A673 (cell line): ENCODE data around the gene TTC28.

Source experiments
- EZH2 ChIP-seq: fragments of 200-600 bp; sonication (generic); IDR thresholded peaks from 2 replicates; pipeline ENCODE4 v1.6.1; 2017; ENCODE audit warnings: borderline replicate concordance, low read depth, mild to moderate bottlenecking, mixed read lengths, antibody characterized with exemption, low read length; ENCODE audit not compliant: poor library complexity, severe bottlenecking
- TF ChIP-seq, protein P1 (sequence below): fragments of 300-800, 200-600 bp; sonication (generic); conservative IDR thresholded peaks from 2 replicates; pipeline ENCODE4 v1.5.1; 2017; ENCODE audit warnings: low read depth, mild to moderate bottlenecking, antibody characterized with exemption, low read length, moderate library complexity, mixed read lengths

DNA sequence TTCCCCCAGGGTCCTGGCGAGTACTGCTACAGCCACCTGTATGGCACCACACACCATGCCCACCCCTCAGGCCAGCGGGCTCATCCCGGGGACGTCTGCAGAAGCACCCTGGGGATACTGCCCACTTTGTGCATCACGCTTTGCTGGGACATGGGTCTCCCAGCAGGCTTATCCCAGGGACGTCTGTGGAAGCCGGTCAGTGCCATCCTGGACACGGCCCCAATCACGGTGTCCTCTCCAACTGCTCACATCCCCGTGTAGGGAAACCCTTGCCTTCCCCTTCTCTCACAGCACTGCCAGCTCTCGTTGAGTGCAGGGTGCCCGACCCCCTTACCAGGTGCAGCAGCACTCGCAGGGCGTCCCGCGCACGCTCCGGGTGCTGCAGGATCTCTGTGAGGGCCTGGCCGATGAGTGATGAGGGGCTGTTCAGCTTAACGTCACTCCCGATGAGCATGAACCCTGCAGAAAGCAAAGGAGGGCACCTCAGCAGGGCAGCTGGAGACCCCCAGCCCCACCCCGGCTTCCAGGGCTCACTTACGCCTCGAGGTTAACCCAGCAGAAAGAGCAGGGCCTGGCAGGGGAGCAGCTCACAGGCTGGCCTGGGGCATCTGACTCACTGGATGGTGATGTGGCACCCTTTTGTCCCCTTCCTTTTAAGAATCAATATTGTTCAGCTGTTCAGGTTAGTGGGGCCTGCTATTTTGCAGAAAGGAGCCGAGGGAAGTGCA, 683.7 kb downstream of the TTC28 start:
- TF ChIP-seq, protein P1, sequence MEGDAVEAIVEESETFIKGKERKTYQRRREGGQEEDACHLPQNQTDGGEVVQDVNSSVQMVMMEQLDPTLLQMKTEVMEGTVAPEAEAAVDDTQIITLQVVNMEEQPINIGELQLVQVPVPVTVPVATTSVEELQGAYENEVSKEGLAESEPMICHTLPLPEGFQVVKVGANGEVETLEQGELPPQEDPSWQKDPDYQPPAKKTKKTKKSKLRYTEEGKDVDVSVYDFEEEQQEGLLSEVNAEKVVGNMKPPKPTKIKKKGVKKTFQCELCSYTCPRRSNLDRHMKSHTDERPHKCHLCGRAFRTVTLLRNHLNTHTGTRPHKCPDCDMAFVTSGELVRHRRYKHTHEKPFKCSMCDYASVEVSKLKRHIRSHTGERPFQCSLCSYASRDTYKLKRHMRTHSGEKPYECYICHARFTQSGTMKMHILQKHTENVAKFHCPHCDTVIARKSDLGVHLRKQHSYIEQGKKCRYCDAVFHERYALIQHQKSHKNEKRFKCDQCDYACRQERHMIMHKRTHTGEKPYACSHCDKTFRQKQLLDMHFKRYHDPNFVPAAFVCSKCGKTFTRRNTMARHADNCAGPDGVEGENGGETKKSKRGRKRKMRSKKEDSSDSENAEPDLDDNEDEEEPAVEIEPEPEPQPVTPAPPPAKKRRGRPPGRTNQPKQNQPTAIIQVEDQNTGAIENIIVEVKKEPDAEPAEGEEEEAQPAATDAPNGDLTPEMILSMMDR = no peak
- no peak for TF ChIP-seq EZH2
